Fibroblast of upper back skin (primary cell): ENCODE results near the gene ACER1.
"Not testable (repeated sequence)": the region's sequence is repeated elsewhere in the genome, so short reads cannot be mapped to it uniquely, and the experiment has no call there.

Source experiments
- DNase-seq: peaks from one replicate; pipeline ENCODE4 v3.0.0-alpha.2; 2013

Gene ACER1

DNA sequence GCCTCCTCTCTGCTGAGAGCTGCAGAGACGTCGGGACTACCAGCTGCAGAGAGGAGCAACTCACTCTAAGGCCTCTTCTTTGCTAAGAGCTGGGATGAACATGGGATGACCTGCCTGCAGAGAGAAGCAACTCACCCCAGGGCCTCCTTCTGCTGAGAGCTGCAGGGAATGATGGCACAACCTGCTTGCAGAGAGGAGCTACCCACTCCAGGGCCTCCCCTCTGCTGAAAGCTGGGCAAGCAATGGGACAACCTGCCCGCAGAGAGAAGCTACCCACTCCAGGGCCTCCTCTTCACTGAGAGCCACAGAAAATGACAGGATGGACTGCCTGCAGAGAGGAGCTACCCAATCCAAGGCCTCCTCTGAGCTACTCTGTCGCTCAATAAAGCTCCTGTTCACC is 46.7 kb downstream of the ACER1 start:
- DNase-seq, result no peak

DNA sequence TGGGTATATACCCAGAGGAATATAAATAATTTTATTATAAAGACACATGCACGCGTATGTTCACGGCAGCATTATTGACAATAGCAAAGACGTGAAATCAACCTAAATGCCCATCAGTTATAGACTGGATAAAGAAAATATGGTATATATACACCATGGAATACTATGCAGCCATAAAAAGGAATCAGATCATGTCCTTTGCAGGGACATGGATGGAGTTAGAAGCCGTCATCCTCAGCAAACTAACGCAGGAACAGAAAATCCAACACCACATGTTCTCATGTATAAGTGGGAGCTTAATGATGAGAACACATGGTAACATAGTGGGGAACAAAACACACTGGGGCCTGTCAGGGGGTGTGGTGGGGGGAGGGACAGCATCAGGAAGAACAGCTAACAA is 51.0 kb downstream of the ACER1 start:
- not testable (repeated sequence) for DNase-seq

DNA sequence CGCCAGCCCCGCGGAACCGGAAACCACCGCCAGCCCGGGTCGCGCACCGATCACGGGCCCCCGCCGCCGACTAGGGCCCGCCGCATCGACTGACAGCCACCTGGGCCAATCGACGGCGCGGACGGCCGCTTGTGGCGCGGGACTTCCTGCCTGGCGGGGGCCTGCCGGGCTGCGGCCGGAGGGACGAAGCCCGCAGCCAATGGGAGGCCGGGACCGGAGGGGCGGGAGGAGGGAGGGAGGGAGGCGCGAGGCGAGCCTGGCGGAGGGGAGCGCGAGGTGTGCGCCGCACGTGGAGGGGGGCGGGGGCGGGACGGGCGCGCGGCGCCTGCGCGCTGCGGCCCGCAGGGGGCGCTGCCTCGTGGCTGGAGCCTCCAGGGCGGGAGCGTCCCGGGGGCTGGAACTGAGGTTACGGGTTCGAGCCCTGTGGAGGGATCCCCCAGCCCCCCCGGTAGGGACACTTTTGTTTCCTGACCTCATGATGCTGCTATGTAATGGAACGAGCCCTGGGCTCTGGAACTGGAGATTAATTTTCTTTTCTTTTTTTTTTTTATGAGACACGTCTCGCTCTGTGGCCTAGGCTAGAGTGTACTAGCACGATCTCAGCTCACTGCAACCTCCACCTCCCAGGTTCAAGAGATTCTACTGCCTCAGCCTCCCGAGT is 53.4 kb downstream of the ACER1 start, which contains the start of gene MLLT1:
MLLT1 (minus strand) TSS at position 45 of the 661 bp plus-strand sequence. CDS start 191 bp downstream, outside the sequence.
- DNase-seq, result peak; percentile 97

DNA sequence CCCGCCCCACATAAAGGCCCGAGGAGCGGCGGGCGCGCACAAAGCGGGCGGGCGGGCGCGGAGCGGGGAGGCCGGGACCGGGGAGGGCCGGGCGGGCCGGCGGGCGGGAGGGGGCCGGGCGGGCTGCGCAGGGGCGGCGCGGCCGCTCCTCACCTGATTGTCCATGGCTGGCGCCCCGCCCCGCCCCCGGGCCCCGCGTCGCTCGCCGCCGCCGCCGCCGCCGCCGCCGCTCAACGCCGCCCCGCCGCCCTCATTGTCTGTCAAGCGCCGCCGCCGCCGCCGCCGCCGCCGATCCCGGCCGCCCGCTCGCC is 53.8 kb downstream of the ACER1 start:
- DNase-seq, result no peak

DNA sequence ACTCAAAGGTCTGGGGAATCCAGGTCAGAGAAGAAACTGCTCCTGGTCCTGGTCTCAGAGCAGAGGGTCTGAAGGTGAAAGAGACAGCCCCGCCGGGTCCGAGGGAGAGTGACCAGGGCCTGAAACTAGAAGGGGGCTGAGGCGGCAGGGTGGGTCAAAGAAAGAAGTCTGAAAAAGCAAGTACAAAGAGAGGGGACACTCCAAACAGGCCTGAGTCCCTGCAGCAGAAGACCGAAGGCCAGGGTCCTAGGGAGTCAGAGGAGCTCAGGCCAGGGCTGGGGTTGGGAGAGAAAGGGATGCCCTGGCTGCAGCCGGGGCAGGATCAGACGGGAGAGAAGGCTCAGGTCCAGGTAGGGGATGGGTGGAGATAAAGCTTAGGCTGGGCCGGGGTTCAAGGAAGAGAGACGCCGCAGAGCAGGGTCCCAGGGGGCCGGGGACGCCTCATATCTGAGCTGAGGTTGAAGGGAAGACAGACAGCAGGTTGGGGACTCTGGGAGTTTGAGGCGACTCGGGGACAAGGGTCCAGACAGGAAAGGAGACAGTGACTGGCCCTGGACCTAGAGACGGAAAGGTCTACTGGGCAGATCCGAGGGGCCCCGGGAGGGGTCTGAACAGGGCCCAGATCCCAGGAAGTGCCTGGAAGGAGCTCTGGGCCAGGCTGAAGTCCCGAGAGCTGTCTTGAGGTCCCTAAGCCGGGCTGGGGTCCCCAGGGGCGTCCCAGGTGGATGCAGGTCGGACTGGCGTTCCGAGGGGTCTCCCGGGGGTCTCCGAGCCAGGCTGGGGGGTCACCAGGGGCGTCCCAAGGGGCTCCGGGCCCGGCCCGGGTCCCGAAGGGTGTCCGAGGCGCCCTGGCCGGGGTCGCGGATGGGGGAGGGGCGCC is 54.4 kb downstream of the ACER1 start:
- no peak for DNase-seq

DNA sequence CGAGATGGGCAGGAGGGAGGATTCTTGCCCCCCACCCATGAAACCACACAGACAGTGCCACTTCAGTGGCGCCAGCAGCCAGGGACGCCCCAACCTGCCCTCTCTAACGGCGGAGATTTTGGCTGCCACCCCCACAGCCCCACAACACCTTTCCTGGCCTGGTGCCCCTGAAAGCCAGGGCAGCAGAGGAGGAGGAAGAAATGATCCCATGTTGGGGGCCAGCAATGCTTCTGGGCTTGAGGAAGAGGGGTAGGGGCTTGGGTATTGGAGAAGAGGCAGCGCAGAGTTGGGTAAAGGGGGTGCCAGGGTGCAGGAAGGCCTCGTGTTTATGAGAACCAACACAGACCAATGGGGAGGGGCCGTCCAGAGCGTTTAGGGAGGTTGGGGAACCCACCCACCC is 55.4 kb downstream of the ACER1 start:
- no peak for DNase-seq

DNA sequence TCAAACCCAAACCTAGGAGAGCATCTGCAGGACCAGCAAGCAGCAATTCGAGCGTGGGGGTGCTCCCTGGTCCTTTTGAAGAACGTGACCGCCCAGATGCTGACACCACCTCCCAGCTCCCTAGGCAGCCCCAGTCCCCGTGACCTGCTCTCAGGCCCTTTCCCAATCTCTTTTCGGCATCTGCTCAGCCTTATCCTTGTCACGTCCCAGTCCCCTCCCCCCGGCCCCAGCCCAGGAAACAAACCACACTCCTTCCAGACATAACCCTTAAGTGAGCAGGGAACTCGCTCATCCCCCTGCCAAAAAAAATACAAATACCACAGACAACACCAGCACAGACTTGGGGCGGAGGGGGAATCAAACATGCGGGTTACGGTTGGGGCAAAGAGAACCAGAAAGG is 57.0 kb downstream of the ACER1 start:
- peak; percentile 88 for DNase-seq

DNA sequence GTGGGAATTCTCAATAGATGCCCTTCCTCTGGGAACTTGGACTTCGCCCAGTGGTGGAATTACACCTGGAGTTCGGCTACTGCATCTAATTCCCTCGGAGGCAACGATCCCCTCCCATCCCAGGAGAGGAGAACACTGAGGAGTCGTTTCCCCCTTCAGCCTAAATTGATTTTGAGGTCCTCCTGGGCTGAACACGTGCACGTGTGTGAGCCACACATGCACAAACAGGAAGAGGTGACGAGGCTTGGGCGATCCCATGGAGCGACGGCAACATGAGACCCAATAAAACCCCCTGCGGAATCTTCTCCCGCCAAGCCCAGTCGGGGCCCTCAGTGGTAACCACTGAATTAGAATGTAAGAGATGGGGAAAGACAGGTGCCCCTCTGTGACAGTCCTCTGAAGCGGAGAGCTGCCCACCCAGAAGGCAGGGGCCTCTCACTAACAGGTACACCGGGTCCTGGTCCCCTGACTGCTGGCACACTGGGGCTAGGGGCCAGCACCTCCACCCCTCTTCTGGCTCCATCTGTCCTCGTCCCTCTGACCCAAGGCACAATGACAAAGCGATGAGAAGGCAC is 58.2 kb downstream of the ACER1 start:
- no peak for DNase-seq

DNA sequence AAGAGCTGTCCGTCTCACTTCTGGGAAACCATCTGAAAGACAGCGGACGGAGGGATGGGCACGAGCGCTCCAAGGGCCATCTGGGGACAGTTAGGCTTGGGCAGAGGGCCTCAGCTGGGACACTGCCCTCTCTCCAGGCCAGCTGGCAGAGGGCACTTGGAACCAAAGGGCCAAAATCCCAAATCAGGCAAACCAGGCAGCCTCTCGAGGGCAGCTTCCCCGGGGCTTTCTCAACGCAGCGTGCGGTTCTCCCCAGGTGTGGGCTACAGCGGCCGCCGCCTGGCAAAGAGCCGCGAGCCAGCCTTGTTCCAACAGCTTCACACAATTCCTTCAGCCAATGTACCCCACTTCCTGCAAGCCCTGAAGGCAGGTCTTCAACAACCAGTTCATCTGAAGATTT is 58.7 kb downstream of the ACER1 start:
- DNase-seq, result no peak

DNA sequence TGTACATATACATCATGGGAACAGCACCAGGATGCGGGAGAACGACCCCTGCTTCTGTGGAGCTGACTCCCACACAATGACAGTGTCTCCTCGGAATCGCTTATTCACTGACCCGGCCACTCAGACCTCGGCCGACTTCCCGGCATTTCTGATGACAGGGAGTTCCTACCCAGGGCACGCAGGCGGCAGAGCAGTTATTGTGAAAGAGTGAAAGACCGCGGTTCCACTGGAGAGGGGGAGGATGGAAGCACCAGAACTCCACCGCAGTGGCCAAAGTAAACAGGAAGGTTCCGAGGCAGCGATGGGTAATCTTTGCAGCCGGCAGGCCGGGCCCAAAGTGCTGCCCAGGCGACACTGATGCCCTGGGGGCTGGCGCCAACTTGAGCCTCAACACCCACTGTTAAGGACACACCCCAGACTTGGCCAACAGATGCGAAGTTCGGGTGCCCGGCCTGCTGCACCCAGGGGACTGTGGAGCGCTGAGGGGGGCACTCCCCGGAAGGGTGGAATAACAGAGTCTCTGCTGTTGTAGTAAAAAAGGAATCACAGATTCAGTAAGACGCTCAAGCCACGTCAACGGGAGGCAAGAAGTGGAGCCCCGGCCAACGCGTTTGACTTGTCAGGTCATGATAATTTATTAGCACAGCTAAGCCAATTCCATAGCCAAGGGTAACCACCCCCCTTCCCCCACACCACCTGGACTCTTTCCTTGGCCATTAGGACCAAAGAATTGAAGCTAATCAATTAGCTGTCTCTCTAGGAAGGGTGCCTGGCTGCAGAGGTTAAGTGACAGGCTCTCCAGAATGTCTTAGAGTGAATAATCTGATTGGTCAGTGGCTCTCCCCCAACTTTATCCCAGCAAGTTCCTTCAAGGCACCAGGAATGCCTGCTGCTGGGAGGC is 59.5 kb downstream of the ACER1 start:
- peak; percentile 79 for DNase-seq

DNA sequence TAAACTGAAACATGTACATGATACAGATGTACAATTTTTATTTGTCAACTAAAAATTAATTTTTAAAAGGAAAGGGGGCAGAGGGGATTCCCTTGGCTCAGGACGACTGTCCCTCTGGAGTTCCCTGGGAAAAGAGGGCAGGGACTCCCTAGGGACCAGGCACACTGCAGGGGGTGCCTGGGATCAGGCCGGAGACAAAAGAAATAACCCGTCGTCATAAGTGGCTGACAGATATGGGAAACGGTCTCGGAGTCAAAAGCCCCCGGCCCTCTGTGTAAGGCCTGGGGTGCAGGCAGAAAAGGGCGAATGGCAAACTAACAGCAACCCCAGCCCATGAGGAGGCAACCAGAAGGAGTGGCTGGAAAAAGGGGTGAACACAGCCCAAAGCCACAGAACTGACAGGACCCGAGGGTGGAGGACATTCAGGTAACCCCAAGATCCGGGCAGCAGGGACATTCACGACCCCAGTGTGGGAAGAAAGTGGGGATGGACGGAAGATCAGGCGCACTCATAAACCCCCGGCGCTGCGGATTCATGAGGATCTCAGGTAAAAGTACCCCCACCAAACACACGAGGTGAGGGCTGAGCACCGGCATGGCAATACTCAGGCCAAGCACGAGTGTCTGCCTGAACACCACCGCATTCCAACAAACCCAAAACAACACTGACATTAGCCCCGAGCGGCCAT is 60.4 kb downstream of the ACER1 start:
- no peak for DNase-seq

DNA sequence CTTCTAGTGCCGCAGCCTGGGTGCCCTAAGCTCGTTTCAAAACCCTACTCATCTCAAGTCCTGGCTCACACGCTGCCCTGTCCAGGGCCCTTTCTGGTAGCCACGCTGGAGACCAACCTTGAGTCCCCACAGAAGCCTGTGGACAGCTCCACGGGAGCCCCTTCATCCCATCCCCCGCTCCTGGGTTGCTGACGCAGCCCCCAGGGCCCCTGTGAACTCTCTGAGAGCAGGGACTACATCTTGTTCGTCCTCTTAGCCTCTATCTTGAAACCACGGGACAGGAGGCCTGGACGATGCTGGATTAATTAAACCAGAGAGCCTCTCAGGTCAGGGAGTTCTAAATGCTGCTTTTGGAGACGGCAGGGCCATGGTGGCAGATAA is 61.0 kb downstream of the ACER1 start:
- no peak for DNase-seq

DNA sequence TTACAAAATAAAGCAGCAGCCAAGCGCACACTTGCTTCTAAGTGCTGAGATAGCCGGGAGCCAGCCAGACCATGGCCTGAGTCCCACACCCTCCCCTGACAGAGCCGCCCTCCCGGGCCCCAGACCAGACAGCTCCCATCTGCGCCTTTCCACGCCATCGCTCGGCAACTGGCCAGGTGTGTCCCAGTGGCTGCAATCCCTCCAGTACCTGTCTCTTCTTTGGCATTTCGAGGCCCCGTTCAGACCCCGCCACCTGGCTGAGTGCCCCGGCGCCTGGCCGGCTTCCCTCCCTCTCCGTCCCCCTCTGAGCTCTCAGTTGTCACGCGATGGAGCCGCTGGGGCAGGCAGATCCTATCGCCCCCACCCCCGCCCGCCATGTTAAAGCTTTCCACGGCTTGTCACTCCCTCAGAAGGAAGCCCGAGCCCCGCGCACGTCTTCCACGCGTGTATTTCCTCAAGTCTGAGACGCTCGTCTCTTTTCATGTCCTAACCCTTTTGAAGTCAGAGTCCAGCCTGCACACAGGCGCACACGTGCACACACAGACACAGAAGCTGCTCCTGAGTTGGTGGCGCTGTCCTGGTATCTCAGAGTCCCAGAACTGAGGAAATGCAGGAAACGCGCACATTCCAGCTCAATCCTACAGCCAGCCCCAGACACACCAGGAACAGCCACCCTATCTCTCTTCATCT is 61.5 kb downstream of the ACER1 start:
- peak; percentile 89 for DNase-seq

DNA sequence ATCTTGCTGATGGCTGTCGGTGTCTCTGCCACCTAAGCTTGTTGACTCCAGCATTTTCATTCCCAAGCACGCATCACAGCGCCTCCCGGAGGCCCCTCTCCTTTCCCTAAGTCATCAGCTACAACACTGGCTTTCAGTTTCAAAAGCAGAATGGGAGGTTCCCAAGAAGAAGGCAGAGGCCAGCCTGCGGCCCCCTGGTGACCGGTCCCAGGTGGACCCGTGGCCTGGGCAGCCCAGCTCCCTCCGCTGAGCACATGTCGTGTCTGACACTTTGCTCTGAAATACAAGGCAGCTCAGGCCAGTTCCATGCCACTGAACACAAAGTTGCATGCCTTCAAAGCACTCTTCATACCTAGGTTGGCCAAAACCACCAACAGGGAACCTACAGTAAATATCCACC is 62.2 kb downstream of the ACER1 start:
- DNase-seq, result no peak

DNA sequence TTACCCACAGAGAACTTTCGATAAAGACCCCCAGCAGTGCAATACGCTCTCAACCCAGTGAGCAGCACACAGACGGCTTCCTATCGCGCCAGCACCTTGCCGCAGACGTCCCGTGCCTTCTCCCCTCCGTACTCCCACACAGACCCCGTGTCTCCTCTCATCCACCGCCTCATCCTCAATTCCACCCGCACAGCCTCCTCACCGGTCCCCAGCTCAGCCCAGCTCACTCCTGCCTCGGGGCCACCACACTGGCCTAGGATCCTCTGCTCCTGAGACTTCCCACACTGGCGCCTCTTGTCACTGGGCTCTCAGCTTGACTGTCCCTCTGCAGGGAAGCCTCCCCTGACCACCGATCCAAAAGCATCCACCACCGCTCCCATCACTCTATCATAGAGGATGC is 62.6 kb downstream of the ACER1 start:
- DNase-seq, result no peak

DNA sequence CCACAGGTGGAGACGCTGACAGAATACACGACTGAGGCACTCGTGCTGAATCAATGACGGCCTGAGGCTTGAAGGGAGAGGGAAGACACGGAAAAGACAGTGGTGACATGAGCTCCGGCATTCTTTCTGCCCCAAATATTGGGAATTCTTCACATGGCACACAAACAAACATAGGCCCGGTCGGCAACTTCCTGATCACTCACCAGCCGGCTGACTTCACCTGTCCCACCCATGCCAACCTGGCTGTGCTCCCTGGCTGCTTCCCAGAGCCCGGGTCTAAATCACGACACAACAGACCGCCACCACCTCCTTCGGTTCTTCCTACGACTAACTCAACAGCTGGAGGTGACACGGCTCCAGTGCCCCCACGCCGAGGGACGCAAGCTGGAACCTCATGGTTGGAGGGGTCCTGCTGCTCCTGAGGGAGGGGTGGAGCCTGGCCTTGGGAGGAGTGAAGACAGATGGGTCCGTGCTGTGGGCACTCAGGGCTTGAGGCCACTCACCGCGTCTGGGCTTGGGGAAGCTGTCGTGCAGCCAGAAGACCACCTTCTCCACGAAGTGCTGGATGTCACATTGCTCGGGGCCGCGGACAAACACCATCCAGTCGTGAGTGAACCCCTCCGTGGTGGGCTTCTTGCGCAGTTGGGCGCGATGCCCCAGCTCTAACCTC is 63.2 kb downstream of the ACER1 start:
- DNase-seq, result no peak

DNA sequence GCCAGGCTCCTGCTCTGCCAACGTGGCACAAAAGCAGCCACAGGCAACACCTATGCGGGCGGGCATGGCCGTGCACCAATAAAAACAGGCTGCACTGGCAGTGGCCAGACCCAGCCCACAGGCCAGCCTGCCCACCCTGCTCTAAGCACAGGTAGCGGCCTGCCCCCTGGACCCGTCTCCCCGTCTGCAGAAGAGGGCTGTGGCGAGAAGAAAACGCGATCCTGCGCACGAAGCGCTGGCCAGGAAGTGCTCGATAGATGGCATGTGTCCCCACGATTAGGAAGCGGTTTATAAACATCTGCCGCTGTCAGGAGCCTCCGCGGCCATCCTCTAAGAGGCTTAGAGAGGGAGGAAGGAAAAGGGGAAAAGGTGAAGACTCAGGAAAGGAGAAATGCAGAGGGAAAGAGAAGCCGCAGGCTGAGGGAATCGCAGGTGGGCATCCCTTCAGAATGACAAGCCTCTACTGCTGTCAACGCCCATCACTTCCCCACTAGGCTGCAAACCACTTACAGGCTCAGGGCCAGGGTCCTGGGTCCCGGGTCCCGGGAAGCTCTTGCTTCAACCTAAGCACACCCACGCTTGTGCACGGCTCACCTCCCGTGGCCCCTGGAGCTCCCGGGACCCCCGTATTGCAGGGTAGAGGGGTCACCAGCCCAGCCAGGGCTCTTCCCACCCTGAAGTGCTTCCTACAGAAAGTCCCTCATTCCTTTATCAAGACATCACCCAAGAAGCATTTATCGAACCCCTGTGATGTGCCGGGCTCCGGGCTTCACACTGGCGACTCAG is 64.1 kb downstream of the ACER1 start:
- DNase-seq, result no peak

DNA sequence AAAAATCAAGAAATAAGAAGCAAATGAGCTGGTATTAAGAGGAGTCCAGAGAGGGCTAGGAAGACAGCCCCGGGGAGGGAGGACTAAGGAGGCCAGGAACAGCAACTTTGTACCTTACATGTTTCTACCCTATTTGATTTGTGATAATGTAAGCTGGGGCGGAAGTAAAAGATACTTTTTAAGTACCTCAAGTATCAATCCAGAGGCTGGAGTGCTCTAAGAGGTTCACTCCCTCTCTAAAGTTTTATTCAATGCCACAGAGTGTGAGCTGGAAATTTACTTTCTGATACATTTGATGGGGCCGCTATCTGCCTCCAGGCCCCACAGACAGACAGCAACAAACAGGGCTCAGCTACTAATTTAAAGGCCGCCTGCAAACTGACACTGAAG is 65.0 kb downstream of the ACER1 start:
- DNase-seq, result no peak

DNA sequence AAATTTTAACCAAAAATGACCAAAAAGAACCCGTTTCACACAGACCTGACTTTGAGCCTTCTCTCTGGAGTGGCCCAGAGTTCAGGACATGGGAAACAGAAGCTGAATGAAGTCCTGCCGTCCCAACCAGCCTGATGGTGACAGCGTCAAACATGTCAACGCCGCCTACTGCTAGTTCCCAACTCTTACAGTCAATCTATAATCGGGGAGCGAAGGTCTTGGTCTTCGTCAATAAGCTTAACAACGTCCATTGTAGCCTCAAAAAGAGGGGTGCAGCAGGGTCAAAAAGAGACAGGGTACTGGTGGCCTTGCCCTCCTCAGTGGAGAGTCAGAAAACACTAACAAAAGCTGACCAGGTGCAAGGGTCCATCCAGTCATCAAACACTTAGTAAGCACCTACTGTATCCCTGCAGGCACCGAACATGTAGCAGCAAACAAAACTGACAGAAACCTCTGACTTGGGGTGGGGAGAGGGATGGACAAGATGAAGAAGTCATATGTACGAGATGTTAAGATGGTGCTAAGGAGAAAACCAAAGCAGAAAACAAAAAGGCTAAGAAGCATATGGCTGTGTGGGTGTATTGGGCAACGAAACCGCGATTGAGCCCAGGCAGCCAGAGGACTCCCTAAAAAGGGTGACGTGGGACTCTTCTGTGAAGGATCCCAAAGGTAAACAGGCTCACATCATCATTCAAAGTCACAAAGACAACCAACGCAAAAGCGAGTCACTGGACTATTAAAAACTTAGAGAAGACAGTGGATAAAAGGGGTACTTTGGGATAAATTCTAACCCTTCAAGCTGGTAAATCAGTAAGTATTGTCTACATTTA is 65.6 kb downstream of the ACER1 start:
- DNase-seq, result no peak

DNA sequence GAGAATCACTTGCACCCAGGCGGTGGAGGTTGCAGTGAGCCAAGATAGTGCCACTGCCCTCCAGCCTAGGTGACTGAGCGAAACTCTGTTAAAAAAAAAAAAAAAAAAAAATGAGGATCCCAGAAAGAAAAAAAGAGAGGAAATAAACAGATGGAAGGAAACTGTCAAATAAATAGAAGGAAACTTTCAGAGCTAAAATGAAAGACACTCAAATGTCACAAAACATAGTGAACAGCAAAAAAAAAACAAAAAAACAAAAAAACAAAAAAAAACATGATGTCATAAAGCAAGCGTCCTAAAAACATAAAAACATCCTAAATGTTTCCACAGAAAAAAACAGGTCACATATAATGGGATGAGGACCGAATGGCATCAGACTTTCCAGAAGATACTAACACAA is 68.6 kb downstream of the ACER1 start:
- no peak for DNase-seq
